GM11168 (cell line): ENCODE results near the gene PER2.

Experiments used
- in situ Hi-C: fragments of 300-500 bp; cut with MboI; formaldehyde crosslinking; loops from one replicate; pipeline ENCODE4 v1.12.0; 2022; ENCODE audit warnings: low sequenced_read_pairs; ENCODE audit not compliant: unreplicated experiment

The PER2 gene

GRCh38 chr2:238271061-238271554, 17.3 kb downstream of the PER2 start:
- in situ Hi-C loops, result no loop called here

- in situ Hi-C loops, result no loop called here
Measured at GRCh38 chr2:238270606-238271005, 17.8 kb downstream of the PER2 start.

GRCh38 chr2:238269741-238270140, 18.7 kb downstream of the PER2 start:
- in situ Hi-C loops, result no loop called here

- in situ Hi-C loops, result no loop called here
Measured at GRCh38 chr2:238267884-238268680, 20.3 kb downstream of the PER2 start.

- in situ Hi-C loops, result no loop called here
Measured at GRCh38 chr2:238267341-238267710, 21.1 kb downstream of the PER2 start.

GRCh38 chr2:238265605-238266004, 22.8 kb downstream of the PER2 start:
- in situ Hi-C loops, result no loop called here

GRCh38 chr2:238264072-238264460, 24.3 kb downstream of the PER2 start:
- in situ Hi-C loops, result no loop called here

- in situ Hi-C loops, result no loop called here
Measured at GRCh38 chr2:238263204-238264071, 25.0 kb downstream of the PER2 start.

- in situ Hi-C loops, result no loop called here
Measured at GRCh38 chr2:238262496-238263122, 25.8 kb downstream of the PER2 start.

GRCh38 chr2:238261718-238262375, 26.6 kb downstream of the PER2 start:
- in situ Hi-C loops, result no loop called here

- in situ Hi-C loops, result no loop called here
Measured at GRCh38 chr2:238260883-238261282, 27.5 kb downstream of the PER2 start.

GRCh38 chr2:238259061-238260020, 29.1 kb downstream of the PER2 start:
- in situ Hi-C loops, result no loop called here

- in situ Hi-C loops, result no loop called here
Measured at GRCh38 chr2:238257786-238258700, 30.4 kb downstream of the PER2 start.

- in situ Hi-C loops, result no loop called here
Measured at GRCh38 chr2:238256594-238257104, 31.8 kb downstream of the PER2 start.

- in situ Hi-C loops, result no loop called here
Measured at GRCh38 chr2:238256111-238256510, 32.3 kb downstream of the PER2 start.

- in situ Hi-C loops, result no loop called here
Measured at GRCh38 chr2:238255636-238256035, 32.8 kb downstream of the PER2 start.

GRCh38 chr2:238255151-238255551, 33.3 kb downstream of the PER2 start:
- in situ Hi-C loops, result no loop called here
